Ishikawa (cell line): ENCODE measurements around the gene ACP1.

Experiments used
- CEBPB ChIP-seq: IDR thresholded peaks from 2 replicates; pipeline ENCODE4 v1.6.1; 2012
- CREB1 ChIP-seq: IDR thresholded peaks from 2 replicates; pipeline ENCODE4 v1.6.1; 2012; ENCODE audit warnings: low read depth
- EGR1 ChIP-seq: IDR thresholded peaks from 2 replicates; pipeline ENCODE4 v1.6.1; 2012
- EP300 ChIP-seq: IDR thresholded peaks from 2 replicates; pipeline ENCODE4 v1.6.1; 2012; ENCODE audit warnings: borderline replicate concordance
- FOXM1 ChIP-seq: IDR thresholded peaks from 2 replicates; pipeline ENCODE4 v1.6.1; 2012; ENCODE audit warnings: low read depth, borderline replicate concordance
- NFIC ChIP-seq: IDR thresholded peaks from 2 replicates; pipeline ENCODE4 v1.6.1; 2012
- RAD21 ChIP-seq: IDR thresholded peaks from 2 replicates; pipeline ENCODE4 v1.6.1; 2012; ENCODE audit warnings: low read depth
- TAF1 ChIP-seq: IDR thresholded peaks from 2 replicates; pipeline ENCODE4 v1.6.1; 2012; ENCODE audit warnings: low read depth, mild to moderate bottlenecking
- TCF12 ChIP-seq: IDR thresholded peaks from 2 replicates; pipeline ENCODE4 v1.6.1; 2012; ENCODE audit warnings: low read depth
- TEAD4 ChIP-seq: IDR thresholded peaks from 2 replicates; pipeline ENCODE4 v1.6.1; 2012
- YY1 ChIP-seq: IDR thresholded peaks from 2 replicates; pipeline ENCODE4 v1.6.1; 2012; ENCODE audit warnings: low read depth
- ZBTB7A ChIP-seq: IDR thresholded peaks from 2 replicates; pipeline ENCODE4 v1.6.1; 2012; ENCODE audit warnings: low read depth
- TF ChIP-seq, protein P1 (sequence below): IDR thresholded peaks from 2 replicates; pipeline ENCODE4 v1.6.1; 2012
- TF ChIP-seq, protein P2 (sequence below): IDR thresholded peaks from 2 replicates; pipeline ENCODE4 v1.6.1; 2012; ENCODE audit warnings: low read depth, mild to moderate bottlenecking
- TF ChIP-seq, protein P3 (sequence below): IDR thresholded peaks from 2 replicates; pipeline ENCODE4 v1.6.1; 2012

ACP1 gene

DNA sequence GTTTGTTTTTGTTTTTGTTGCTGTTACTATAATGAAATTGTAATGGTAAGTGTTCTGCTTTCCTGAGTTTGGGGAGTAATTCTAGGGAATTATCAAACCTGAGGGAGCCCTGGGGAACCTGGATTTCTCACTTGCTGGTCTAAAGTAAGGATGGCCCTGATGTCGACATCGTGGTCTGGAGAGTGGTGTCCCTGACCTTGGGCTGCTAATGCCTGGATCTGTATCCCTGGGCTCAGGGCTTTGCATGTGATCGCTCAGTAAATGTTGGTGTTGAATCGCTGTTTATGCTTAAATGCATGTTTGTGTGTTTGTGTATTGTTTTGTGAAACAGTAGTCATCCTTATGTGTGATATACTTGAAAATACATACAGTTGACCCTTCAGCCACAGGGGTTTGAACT lies 6.1 kb downstream of the ACP1 start:
- no peak for TF ChIP-seq NFIC

DNA sequence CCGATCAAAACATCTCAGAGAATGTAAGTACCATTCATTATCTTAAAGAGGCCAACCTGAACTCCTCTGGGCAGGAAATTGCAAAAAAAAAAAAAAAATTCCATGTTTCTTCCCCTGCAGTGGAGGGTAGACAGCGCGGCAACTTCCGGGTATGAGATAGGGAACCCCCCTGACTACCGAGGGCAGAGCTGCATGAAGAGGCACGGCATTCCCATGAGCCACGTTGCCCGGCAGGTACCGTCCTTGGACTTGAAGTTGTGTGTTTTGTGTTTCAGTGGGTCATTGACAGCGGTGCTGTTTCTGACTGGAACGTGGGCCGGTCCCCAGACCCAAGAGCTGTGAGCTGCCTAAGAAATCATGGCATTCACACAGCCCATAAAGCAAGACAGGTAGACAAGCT lies 7.2 kb downstream of the ACP1 start:
- no peak for TF ChIP-seq ZBTB7A
- TF ChIP-seq, protein P1, sequence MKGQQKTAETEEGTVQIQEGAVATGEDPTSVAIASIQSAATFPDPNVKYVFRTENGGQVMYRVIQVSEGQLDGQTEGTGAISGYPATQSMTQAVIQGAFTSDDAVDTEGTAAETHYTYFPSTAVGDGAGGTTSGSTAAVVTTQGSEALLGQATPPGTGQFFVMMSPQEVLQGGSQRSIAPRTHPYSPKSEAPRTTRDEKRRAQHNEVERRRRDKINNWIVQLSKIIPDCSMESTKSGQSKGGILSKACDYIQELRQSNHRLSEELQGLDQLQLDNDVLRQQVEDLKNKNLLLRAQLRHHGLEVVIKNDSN, result no peak
- TF ChIP-seq EGR1, result no peak
- TF ChIP-seq TAF1, result no peak
- no peak for TF ChIP-seq NFIC
- TF ChIP-seq YY1, result no peak
- TF ChIP-seq EP300, result no peak
- TF ChIP-seq CEBPB, result no peak
- no peak for TF ChIP-seq RAD21
- no peak for TF ChIP-seq FOXM1
- TF ChIP-seq TCF12, result no peak

DNA sequence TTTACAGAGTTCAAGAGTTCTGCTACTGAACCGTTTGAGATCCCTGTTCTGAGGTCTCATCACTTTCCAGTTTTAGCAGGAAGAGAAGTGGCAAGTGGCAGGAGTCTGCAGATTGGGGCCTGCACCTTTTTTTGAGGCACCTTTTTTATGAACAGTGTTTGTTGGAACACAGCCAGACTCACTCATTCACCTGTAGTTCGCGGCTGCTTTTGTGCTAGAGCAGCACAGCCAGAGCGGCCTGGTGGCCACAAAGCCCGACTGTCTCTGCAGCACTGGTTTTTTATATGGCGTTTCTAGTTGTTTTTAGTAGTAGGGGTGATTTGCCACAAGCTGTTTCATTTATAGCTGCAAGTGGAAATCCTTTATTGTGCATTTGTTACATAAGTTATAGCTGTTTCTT lies 8.6 kb downstream of the ACP1 start:
- TF ChIP-seq EGR1 (no peak), ZBTB7A (no peak), FOXM1 (no peak), TCF12 (no peak), YY1 (no peak), TAF1 (no peak), TEAD4 (no peak), RAD21 (no peak), NFIC (no peak; the same call in 1 of the 2 replicates), CREB1 (no peak), EP300 (no peak)
- TF ChIP-seq, protein P1, result no peak
- TF ChIP-seq, protein P2, sequence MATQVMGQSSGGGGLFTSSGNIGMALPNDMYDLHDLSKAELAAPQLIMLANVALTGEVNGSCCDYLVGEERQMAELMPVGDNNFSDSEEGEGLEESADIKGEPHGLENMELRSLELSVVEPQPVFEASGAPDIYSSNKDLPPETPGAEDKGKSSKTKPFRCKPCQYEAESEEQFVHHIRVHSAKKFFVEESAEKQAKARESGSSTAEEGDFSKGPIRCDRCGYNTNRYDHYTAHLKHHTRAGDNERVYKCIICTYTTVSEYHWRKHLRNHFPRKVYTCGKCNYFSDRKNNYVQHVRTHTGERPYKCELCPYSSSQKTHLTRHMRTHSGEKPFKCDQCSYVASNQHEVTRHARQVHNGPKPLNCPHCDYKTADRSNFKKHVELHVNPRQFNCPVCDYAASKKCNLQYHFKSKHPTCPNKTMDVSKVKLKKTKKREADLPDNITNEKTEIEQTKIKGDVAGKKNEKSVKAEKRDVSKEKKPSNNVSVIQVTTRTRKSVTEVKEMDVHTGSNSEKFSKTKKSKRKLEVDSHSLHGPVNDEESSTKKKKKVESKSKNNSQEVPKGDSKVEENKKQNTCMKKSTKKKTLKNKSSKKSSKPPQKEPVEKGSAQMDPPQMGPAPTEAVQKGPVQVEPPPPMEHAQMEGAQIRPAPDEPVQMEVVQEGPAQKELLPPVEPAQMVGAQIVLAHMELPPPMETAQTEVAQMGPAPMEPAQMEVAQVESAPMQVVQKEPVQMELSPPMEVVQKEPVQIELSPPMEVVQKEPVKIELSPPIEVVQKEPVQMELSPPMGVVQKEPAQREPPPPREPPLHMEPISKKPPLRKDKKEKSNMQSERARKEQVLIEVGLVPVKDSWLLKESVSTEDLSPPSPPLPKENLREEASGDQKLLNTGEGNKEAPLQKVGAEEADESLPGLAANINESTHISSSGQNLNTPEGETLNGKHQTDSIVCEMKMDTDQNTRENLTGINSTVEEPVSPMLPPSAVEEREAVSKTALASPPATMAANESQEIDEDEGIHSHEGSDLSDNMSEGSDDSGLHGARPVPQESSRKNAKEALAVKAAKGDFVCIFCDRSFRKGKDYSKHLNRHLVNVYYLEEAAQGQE, result no peak

DNA sequence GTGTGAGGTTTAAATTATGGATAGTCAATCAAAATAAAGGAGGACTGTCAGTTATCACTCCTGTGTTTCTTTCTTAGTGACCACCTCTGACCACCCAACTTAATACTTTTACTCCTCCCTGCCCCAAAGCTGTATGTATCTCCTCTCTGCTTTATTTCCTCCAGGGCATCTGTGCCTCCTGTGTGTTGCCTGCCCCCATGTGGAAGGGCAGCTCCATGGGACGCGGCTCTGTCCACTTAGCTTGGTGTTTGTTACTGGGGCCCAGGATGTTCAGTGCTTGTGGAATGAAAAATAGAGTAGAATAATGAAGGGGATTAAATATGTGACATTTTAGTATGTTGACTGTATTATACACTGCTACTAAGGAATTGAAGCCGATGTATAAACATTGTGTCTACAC lies 9.8 kb downstream of the ACP1 start:
- TF ChIP-seq, protein P1, result no peak
- TF ChIP-seq, protein P2, result no peak
- no peak for TF ChIP-seq TEAD4
- TF ChIP-seq EP300, result no peak
- no peak for TF ChIP-seq CREB1
- TF ChIP-seq CEBPB, result no peak
- no peak for TF ChIP-seq RAD21
- TF ChIP-seq EGR1, result no peak
- no peak for TF ChIP-seq YY1
- TF ChIP-seq, protein P3, sequence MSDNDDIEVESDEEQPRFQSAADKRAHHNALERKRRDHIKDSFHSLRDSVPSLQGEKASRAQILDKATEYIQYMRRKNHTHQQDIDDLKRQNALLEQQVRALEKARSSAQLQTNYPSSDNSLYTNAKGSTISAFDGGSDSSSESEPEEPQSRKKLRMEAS, result no peak
- no peak for TF ChIP-seq TAF1
- no peak for TF ChIP-seq TCF12
- TF ChIP-seq ZBTB7A, result no peak
- no peak for TF ChIP-seq NFIC
- TF ChIP-seq FOXM1, result no peak

DNA sequence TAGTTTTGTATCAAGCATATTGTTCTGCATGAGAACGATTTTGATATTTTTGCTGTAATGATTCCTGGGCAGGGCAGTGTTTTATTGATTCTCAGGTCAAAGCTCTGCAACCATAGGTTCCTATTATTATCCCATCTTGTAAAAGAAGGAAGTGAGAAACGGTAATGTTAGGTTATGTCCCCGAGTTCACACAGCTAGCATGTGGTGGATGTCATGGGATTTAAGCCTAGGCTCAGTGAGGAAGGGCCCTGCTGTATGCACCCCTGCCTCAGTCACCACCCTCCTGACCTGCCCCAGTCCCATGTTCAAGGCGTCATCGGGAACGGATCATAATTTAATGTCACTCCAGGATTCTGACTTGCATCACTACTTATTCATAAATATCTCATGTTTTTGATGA lies 10.7 kb downstream of the ACP1 start:
- TF ChIP-seq, protein P2, result no peak
- TF ChIP-seq EGR1, result no peak
- TF ChIP-seq, protein P3, result no peak
- no peak for TF ChIP-seq YY1
- no peak for TF ChIP-seq RAD21
